Smooth muscle cell (in vitro differentiated cells): ENCODE results near the gene EFEMP1. TPM values are rescaled to one million over a fixed set of nuclear protein-coding genes. Genes with fewer than 3 reads are reported as not detected.

ENCODE experiments used
- DNase-seq: peaks from one replicate; lab custom pipeline; 2025; ENCODE audit not compliant: unreplicated experiment; lab: John Stamatoyannopoulos, UW
- H2AFZ ChIP-seq: fragments of 200-600 bp; sonication (generic); 2 replicates; pipeline ENCODE4 v1.6.0; 2016; ENCODE audit warnings: antibody characterized with exemption, low read depth, mild to moderate bottlenecking
- H3F3A ChIP-seq: fragments of 200-600 bp; sonication (generic); 2 replicates; pipeline ENCODE4 v1.6.0; 2017; ENCODE audit warnings: antibody characterized with exemption, low read depth
- H3K27ac ChIP-seq: fragments of 200-600 bp; sonication (generic); 2 replicates; pipeline ENCODE4 v1.5.1; 2016; ENCODE audit warnings: low read depth, mild to moderate bottlenecking
- H3K27me3 ChIP-seq: fragments of 200-600 bp; sonication (generic); 2 replicates; pipeline ENCODE4 v1.6.1; 2016; ENCODE audit warnings: low read depth, mild to moderate bottlenecking
- H3K36me3 ChIP-seq: fragments of 200-600 bp; sonication (generic); 2 replicates; pipeline ENCODE4 v1.5.1; 2016; ENCODE audit warnings: low read depth
- H3K4me1 ChIP-seq: fragments of 200-600 bp; sonication (generic); 2 replicates; pipeline ENCODE4 v1.5.1; 2016; ENCODE audit warnings: low read depth
- H3K4me2 ChIP-seq: fragments of 200-600 bp; sonication (generic); 2 replicates; pipeline ENCODE4 v1.6.0; 2016; ENCODE audit warnings: mild to moderate bottlenecking
- H3K4me3 ChIP-seq: fragments of 200-600 bp; sonication (generic); 2 replicates; pipeline ENCODE4 v1.5.1; 2016; ENCODE audit warnings: mild to moderate bottlenecking
- H3K79me2 ChIP-seq: fragments of 200-600 bp; sonication (generic); 2 replicates; pipeline ENCODE4 v1.6.0; 2016; ENCODE audit warnings: low read depth, mild to moderate bottlenecking
- H3K9ac ChIP-seq: fragments of 200-600 bp; sonication (generic); 2 replicates; pipeline ENCODE4 v1.6.0; 2016; ENCODE audit warnings: low read depth
- H3K9me3 ChIP-seq: fragments of 200-600 bp; sonication (generic); replicated peaks from 2 replicates; pipeline ENCODE4 v1.5.1; 2016; ENCODE audit warnings: low read depth
- H4K20me1 ChIP-seq: fragments of 200-600 bp; sonication (generic); 2 replicates; pipeline ENCODE4 v1.6.0; 2016; ENCODE audit warnings: low read depth
- CTCF ChIP-seq: fragments of 200-600 bp; sonication (generic); IDR thresholded peaks from 2 replicates; pipeline ENCODE4 v1.5.1; 2017; ENCODE audit warnings: borderline replicate concordance, mild to moderate bottlenecking, antibody characterized with exemption; ENCODE audit not compliant: insufficient read depth, poor library complexity, severe bottlenecking
- WGBS: methylation state at CpG from one replicate; pipeline ENCODE4 v1.1.7; 2016; ENCODE audit warnings: low lambda C conversion rate; 5-methylcytosine and 5-hydroxymethylcytosine counted together
- polyA plus RNA-seq: library from polyadenylated mRNA; unstranded; fragments of >200 nt; fragmentation: Nextera tagmentation; extraction: Ambion mirVana; gene quantifications from 2 replicates; pipeline ENCODE4 v1.2.1, GENCODE V29; 2016
- total RNA-seq: library from RNA; depleted of rRNA; stranded (reverse); fragments of >200 nt; gene quantifications from 2 replicates; pipeline ENCODE4 v1.2.3, GENCODE V29; 2014

EFEMP1 gene
- total and polyA plus RNA-seq, 2 experiments from 2014 or later, result 19.2 to 28.3 TPM

GRCh38 chr2:55880416-55881143, 43.0 kb downstream of the EFEMP1 start:
- no peaks in the 10 kb centered on the region for H3F3A ChIP-seq
- H3K4me1 ChIP-seq, result no peaks in the 10 kb centered on the region
- H3K9me3 ChIP-seq, result no peaks in the 10 kb centered on the region
- H3K4me2 ChIP-seq, result peak overlapping the region; percentile 5
- no peak for TF ChIP-seq CTCF
- H2AFZ ChIP-seq, result no peak overlapping the region
- no peak for DNase-seq
- H3K27ac ChIP-seq, result peak overlapping the region; percentile 60
- no peaks in the 10 kb centered on the region for H3K79me2 ChIP-seq
- H3K27me3 ChIP-seq, result no peaks in the 10 kb centered on the region
- H3K4me3 ChIP-seq, result no peak overlapping the region
- H4K20me1 ChIP-seq, result no peaks in the 10 kb centered on the region
- no peaks in the 10 kb centered on the region for H3K36me3 ChIP-seq
- H3K9ac ChIP-seq, result no peak overlapping the region
- 31% methylated on average over 6 of the region's 6 CpGs for WGBS

- Histone ChIP-seq H3K9me3 (no peaks in the 10 kb centered on the region), H3K9ac (no peak overlapping the region), H3K4me3 (no peak overlapping the region), H3K36me3 (no peaks in the 10 kb centered on the region), H3K27me3 (no peaks in the 10 kb centered on the region), H4K20me1 (no peaks in the 10 kb centered on the region), H3K4me2 (peak overlapping the region; percentile 5), H3F3A (no peaks in the 10 kb centered on the region), H2AFZ (no peak overlapping the region), H3K4me1 (no peaks in the 10 kb centered on the region), H3K79me2 (no peaks in the 10 kb centered on the region), H3K27ac (peak overlapping the region; percentile 60)
- DNase-seq, result no peak
- 26% methylated on average over 3 of the region's 3 CpGs for WGBS
- no peak for TF ChIP-seq CTCF
These were observed 43.6 kb downstream of the EFEMP1 start for GRCh38 chr2:55879976-55880375.

GRCh38 chr2:55877087-55877436, 46.5 kb downstream of the EFEMP1 start:
- H3K27me3 ChIP-seq, result no peaks in the 10 kb centered on the region
- H3K79me2 ChIP-seq, result no peaks in the 10 kb centered on the region
- no peak overlapping the region for H2AFZ ChIP-seq
- WGBS, result 48% methylated on average over 2 of the region's 2 CpGs
- H3K4me2 ChIP-seq, result peak overlapping the region; percentile 9
- H3K4me3 ChIP-seq, result no peak overlapping the region
- H3K4me1 ChIP-seq, result no peaks in the 10 kb centered on the region
- no peaks in the 10 kb centered on the region for H4K20me1 ChIP-seq
- no peak overlapping the region for H3K9ac ChIP-seq
- H3K36me3 ChIP-seq, result no peaks in the 10 kb centered on the region
- TF ChIP-seq CTCF, result no peak
- H3F3A ChIP-seq, result no peaks in the 10 kb centered on the region
- DNase-seq, result no peak
- H3K27ac ChIP-seq, result no peak overlapping the region
- H3K9me3 ChIP-seq, result no peaks in the 10 kb centered on the region
